GM12873 (cell line): ENCODE results near the gene PLAAT2.

Source experiments
- TF ChIP-seq, protein P1 (sequence below): IDR thresholded peaks from 2 replicates; pipeline ENCODE4 v1.5.1; 2012; ENCODE audit warnings: low read depth, mild to moderate bottlenecking, moderate library complexity, low read length, control low read depth; ENCODE audit not compliant: insufficient read depth; ENCODE audit errors: missing control alignments

PLAAT2 gene

DNA sequence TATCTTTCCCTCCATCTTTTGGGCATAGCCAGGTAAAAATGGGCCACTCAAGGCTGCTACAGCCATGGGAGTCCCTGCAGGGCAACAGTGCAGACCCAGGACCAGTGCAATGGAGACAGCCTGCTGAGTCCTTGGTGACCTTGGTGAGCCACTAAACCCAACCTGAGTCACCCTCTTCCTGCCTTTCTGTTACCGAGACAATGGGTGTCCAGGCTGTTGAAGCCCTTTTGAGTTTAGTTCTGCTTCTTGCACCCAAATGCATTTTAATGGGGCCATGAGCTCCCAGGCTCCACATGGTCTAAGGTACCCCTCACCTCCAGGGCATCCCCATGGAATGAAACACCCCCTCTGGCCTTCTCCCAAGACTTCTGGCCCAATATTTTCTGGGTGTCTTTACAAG is 27.4 kb downstream of the PLAAT2 start:
- TF ChIP-seq, protein P1, sequence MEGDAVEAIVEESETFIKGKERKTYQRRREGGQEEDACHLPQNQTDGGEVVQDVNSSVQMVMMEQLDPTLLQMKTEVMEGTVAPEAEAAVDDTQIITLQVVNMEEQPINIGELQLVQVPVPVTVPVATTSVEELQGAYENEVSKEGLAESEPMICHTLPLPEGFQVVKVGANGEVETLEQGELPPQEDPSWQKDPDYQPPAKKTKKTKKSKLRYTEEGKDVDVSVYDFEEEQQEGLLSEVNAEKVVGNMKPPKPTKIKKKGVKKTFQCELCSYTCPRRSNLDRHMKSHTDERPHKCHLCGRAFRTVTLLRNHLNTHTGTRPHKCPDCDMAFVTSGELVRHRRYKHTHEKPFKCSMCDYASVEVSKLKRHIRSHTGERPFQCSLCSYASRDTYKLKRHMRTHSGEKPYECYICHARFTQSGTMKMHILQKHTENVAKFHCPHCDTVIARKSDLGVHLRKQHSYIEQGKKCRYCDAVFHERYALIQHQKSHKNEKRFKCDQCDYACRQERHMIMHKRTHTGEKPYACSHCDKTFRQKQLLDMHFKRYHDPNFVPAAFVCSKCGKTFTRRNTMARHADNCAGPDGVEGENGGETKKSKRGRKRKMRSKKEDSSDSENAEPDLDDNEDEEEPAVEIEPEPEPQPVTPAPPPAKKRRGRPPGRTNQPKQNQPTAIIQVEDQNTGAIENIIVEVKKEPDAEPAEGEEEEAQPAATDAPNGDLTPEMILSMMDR = no peak

DNA sequence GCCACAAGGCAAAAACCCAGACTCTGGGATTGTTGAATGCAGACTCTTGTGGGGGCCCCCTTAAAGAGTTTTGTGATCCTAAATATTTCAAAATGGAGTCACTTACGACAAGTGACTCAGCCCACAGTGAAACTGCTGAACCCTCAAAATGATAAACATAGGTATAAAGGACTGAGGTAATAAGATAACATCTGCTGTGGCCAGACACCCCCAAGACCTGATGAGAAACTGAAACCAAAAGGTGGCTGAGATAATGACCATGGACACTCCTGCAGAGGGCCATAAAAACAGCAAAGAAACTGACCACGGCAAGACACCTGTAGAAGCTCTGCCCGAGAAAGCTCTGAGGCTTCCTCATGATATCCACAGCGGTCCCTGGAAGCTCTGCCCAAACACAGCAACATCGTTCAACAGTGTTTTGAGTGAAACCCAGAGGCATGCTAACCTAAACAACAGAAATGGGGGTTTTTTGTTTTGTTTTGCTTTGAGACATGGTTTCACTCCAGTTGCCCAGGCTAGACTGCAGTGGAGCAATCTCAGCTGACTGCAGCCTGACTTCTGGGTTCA is 28.2 kb downstream of the PLAAT2 start:
- TF ChIP-seq, protein P1 = no peak

DNA sequence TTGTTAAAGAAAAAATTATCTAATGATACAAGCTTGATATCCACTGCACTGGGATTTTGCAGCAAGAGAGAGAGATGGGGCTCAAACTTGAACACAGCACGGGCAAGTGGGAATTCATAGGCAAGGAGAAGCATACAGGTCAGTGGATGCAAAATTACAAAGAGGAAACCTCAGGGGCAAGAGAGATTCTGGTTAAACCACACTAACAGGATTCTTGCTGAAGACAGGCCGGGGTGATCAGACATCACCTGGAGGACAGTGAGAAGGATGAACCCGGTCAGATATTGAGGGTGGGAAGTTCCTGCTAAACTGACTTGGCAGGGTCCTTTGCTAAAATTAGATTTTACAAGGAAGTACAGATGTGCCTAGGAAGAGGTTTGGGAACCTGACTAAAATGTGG is 29.1 kb downstream of the PLAAT2 start:
- TF ChIP-seq, protein P1 = no peak

DNA sequence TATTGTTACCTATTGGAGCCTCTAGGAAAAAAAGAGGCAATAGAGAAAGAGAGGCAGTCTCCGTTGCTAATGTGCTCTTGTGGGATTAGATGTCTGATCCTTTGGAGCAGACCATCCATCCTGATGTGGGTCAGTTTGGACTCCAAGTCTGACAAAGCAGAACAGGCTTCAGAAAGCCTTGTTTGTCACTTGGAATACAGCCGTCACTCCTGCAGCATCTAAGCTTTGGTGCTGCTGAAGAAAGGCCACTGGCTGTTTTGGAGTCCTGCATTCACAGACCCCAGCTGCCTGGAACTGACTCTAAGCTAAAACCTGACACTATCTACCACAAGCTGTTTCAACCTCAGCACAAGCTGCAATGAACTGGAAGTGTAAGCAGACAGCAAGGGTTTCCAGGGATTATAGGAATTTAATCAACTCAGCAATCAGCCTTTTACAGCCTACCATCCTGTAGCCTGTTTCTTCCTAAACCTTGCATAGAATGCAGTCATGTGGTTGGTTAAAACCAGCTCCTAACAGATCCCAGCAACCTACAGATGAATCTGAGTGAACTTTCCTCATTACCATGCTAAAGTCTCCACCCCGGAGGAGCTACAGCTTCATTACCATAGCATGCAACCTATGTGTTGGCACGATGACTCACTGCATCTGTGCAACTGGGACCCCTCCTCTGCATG is 30.2 kb downstream of the PLAAT2 start:
- TF ChIP-seq, protein P1 = no peak

DNA sequence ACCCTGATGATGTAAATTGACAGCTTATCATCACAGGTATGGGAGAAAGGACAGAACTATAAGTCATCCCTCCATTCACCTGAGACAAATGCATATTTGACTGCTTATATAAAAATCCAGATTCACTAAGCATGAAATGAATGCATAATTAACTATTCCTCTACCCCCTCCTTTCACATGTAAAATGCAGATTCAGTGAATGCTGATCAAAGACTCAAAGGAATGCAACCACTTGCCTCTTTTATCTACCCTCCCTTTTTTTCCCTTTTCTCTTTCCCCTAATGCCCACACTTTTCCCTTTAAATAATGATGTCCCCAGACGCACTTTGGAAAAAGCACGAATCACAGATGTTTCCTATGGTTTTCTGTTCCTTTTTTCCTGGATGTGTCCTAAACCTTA is 31.1 kb downstream of the PLAAT2 start:
- TF ChIP-seq, protein P1 = no peak

DNA sequence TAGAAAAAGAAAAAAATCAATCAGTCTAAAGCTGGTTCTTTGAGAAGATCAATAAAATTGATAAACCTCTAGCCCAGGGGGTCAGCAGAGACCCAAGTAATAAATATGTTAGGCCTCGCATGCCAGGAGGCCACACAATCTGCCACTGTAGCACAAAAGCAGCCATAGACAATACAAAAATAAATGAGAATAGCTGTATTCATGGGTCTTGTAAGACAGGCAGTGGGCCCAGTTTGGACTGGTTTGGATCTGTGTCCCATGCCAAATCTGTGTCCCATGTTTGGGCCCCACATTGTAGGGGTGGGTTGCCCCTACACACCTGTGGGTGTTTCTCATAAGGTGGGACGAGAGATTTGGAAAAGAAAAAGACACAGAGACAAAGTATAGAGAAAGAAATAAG is 33.2 kb downstream of the PLAAT2 start:
- TF ChIP-seq, protein P1 = no peak

DNA sequence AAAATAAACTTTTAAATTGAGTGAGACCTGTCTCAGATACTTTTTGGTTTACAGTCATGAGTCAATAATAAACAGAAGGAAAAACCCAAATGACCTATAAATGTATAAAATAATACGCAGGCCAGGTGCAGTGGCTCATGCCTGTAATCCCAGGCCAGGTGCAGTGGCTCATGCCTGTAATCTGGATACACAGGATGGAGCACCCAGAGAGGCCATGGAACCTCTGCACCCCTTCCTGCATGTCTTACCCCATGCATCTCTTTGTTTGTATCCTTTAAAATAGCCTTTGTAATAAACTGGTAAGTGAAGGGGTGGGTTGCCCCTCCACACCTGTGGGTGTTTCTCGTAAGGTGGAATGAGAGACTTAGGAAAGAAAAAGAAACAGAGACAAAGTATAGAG is 35.5 kb downstream of the PLAAT2 start:
- TF ChIP-seq, protein P1 = no peak
